Thyroid gland (tissue), 4 donors: ENCODE results near the gene E4F1. TPM values are rescaled to one million over a fixed set of nuclear protein-coding genes. Genes with fewer than 3 reads are reported as not detected.
"Not testable (repeated sequence)": the region's sequence is repeated elsewhere in the genome, so short reads cannot be mapped to it uniquely, and the experiment has no call there.

ENCODE experiments used
- DNase-seq, 2 donors: peaks; one replicate each; pipeline ENCODE4 v3.0.0-alpha.2; 2019
- H3K27ac ChIP-seq, 3 donors: fragments of 200-600 bp; sonication (generic); 1 replicate in 2 of 3; 2 replicates in 1 of 3; pipeline ENCODE4 v1.5.1; 2016 to 2019; ENCODE audit warnings: mild to moderate bottlenecking in 1 of 3, moderate library complexity in 1 of 3
- H3K27me3 ChIP-seq: fragments of 200-600 bp; sonication (generic); one replicate; pipeline ENCODE4 v1.5.1; 2019
- H3K36me3 ChIP-seq, 2 donors: fragments of 200-600 bp; sonication (generic); one replicate each; pipeline ENCODE4 v1.5.1; 2016 to 2019
- H3K4me1 ChIP-seq, 2 donors: fragments of 200-600 bp; sonication (generic); one replicate each; pipeline ENCODE4 v1.5.1; 2017 to 2019
- H3K4me3 ChIP-seq, 3 donors: fragments of 200-600 bp; sonication (generic); replicated peaks in 1 of 3; 1 replicate in 2 of 3; 2 replicates in 1 of 3; pipeline ENCODE4 v1.5.1; 2016; ENCODE audit warnings: mild to moderate bottlenecking in 1 of 3
- H3K9me3 ChIP-seq: fragments of 200-600 bp; sonication (generic); one replicate; pipeline ENCODE4 v1.5.1; 2017
- CTCF ChIP-seq, 6 experiments: fragments of 200-600 bp in 3 of 6; fragments of 450-650 bp in 3 of 6; sonication (generic) in 3 of 6; IDR thresholded peaks; one replicate each; pipeline ENCODE4 v1.5.1; 2016 to 2019; ENCODE audit warnings: antibody characterized with exemption in 6 of 6, mild to moderate bottlenecking in 2 of 6, inconsistent platforms in 1 of 6, moderate library complexity in 1 of 6
- POLR2A ChIP-seq, 2 donors: fragments of 450-650 bp; IDR thresholded peaks; one replicate each; pipeline ENCODE4 v1.6.1; 2017; ENCODE audit warnings: antibody characterized with exemption in 2 of 2, mild to moderate bottlenecking in 2 of 2, moderate library complexity in 1 of 2
- WGBS, 2 donors: methylation state at CpG; one replicate each; pipeline ENCODE4 v1.1.5; 2017; 5-methylcytosine and 5-hydroxymethylcytosine counted together
- intact Hi-C: fragments of 100-400 bp; cut with DNase I; formaldehyde crosslinking; loops from one replicate; pipeline ENCODE4 v1.15.1; 2023
- total RNA-seq, 4 donors: library from RNA; depleted of rRNA; stranded (reverse); fragments of >200 nt; gene quantifications; one replicate each; pipeline ENCODE4 v1.2.3, GENCODE V29; 2016

E4F1 gene
- total RNA-seq, 4 donors from 2014 or later: 35.3 to 55.7 (median 41.3) TPM

DNA sequence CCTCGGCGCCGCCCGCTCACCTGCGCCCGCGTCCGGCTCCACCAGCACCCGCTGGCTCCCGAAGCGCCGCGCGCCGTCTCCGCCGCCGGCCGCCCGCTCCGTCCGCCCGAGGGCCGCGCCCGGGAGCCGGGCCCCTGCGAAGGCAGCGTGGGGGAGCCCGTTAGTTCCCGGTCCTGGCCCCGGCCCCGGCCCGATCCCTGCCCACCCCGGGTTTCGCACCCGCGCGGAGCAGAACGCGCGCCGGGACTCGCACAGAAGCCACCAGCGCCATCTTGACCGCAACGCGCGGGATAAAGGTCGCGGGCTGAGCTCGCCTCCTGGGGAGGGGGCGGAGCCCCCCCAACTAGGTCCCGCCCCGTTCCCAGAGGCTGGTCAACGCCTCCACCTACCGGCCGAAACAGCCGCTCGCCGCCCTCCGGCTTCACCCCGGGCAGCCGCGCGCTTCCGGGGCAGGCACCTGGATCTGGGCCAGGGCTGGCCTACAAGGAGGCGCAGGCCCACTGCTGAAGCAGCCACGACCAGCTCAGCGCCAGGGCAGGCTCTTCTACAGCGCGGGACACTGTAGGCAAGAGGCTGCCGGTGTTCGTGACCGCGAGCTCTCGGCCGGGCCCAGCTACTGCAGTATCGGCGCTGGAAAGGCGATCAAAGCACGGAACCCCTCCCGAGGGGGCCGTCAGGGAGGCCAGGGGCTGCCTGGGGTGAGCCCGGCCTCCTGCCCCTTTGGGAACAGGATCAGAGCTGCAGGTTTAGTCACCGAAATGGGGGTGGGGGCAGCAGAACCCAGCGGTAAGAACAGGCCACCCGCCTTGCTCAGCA is 28.1 kb downstream of the E4F1 start, which contains the start of gene ECI1:
Gene ECI1, minus strand, starts transcription at position 292 of the 816 bp plus-strand sequence. Its CDS starts 21 bp downstream, at position 271.
- peak within 1 kb of the TSS; percentile 15 to 68 (median 23) for H3K4me3 ChIP-seq
- peak; percentile 98 for DNase-seq
- H3K27me3 ChIP-seq: no peaks in the 10 kb centered on the region
- H3K4me1 ChIP-seq: peaks cover 10 to 33% of the 10 kb centered on the region in 2 donors
- intact Hi-C loops: no loop called here
- H3K9me3 ChIP-seq: no peaks in the 10 kb centered on the region
- H3K36me3 ChIP-seq: peaks cover 34 to 40% of the 10 kb centered on the region in 2 donors
- 12 to 27% methylated on average over 10 of the region's 88 CpGs for WGBS, 2 donors
- H3K27ac ChIP-seq: peak within 1 kb of the TSS; percentile 78 to 83 (median 81)
- peak; percentile 39 to 94 for TF ChIP-seq POLR2A (IDR thresholded peaks at IDR 0.05)
- TF ChIP-seq CTCF (IDR thresholded peaks at IDR 0.05): peak; percentile 25 to 93 (median 72)

DNA sequence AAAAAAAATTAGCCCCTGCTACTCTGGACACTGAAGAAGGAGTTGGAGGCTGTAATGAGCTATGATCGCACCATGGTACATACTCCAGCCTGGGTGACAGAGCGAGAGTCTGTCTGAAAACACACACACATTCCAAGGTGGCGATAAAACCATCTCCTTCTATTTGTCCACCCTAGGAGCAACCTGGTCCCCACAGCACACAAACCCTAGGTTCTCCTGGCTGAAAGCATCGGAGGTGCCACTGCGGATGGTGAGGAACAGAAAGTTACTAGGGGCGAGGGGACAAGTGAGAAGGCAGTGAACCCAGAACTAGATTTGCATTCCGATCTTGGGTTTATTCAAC is 29.4 kb downstream of the E4F1 start:
- DNase-seq: no peak
- no peaks in the 10 kb centered on the region for H3K27me3 ChIP-seq
- intact Hi-C loops: no loop called here
- H3K4me3 ChIP-seq: no peak overlapping the region
- H3K27ac ChIP-seq: no peak overlapping the region
- peaks cover 44 to 49% of the 10 kb centered on the region in 2 donors for H3K36me3 ChIP-seq
- H3K4me1 ChIP-seq: peaks cover 10 to 33% of the 10 kb centered on the region in 2 donors
- TF ChIP-seq POLR2A (IDR thresholded peaks at IDR 0.05): no peak
- no peak for TF ChIP-seq CTCF (IDR thresholded peaks at IDR 0.05)
- 80 to 86% methylated on average over 7 of the region's 7 CpGs for WGBS, 2 donors
- H3K9me3 ChIP-seq: no peaks in the 10 kb centered on the region

DNA sequence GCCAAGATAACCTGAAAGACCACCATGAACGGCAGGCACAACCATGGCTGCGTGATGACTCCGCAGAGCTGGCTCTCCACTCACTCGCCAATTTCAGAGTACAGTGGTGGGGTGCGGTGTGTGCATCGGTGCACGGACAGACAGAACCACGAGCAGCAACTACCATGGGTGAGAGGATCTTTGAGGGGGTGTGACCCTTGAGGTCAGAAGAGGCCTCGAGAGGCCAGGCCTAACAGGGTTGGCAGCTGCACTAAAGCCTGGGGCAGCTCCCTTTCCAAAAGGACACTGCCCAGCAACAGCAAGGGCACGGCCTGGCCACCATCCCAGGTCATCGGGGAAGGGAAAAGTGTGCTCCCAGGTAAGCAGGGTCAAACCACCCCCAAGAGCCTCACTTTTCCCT is 29.9 kb downstream of the E4F1 start:
- Histone ChIP-seq H3K9me3 (no peaks in the 10 kb centered on the region), H3K27ac (no peak overlapping the region), H3K36me3 (peaks cover 46 to 54% of the 10 kb centered on the region in 2 donors), H3K4me3 (no peak overlapping the region), H3K27me3 (no peaks in the 10 kb centered on the region), H3K4me1 (peaks cover 10 to 33% of the 10 kb centered on the region in 2 donors)
- TF ChIP-seq POLR2A (IDR thresholded peaks at IDR 0.05): no peak
- 56 to 70% methylated on average over 8 to 9 of the region's 11 CpGs for WGBS, 2 donors
- peak; percentile 66 to 69 for DNase-seq
- intact Hi-C loops: no loop called here

DNA sequence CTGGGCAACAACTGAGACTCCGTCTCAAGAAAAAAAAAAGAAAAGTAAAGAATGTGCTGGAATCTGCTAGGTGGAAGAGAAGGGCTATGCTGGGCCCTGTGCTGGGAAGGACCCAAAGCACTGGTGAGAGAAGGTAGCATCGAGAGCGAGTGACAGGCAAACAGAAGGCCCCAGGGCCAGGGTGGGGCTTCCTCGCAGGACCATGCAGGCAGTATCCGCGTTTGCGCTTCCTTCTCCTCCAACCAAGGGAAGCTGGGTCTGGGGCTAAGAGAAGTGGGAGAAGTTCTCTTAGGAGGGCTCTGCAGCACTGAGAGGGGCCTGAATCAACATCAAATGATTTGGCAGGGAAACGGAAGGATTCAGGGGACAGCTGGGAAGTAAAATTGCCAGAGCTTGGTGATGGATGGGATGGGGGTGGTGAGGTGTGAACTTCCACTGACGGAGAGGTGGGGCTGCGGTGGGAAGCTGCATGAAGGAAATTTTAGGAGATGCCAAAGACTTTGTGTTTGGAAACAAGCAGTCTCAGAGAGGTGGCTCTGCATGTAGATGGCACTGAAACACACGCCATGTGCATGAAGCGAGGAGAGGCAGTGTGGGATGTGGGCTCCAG is 33.2 kb downstream of the E4F1 start:
- TF ChIP-seq CTCF (IDR thresholded peaks at IDR 0.05) (no peak), POLR2A (IDR thresholded peaks at IDR 0.05) (no peak)
- peaks cover 69 to 79% of the 10 kb centered on the region in 2 donors for H3K36me3 ChIP-seq
- H3K27me3 ChIP-seq: no peaks in the 10 kb centered on the region
- intact Hi-C loops: no loop called here
- H3K4me3 ChIP-seq: no peak overlapping the region
- WGBS, 2 donors: 90 to 91% methylated on average over 12 of the region's 12 CpGs
- no peak for DNase-seq
- H3K4me1 ChIP-seq: peaks cover 3 to 17% of the 10 kb centered on the region in 2 donors
- no peaks in the 10 kb centered on the region for H3K9me3 ChIP-seq
- no peak overlapping the region for H3K27ac ChIP-seq

- TF ChIP-seq POLR2A (IDR thresholded peaks at IDR 0.05): no peak
- TF ChIP-seq CTCF (IDR thresholded peaks at IDR 0.05): no peak
- H3K27me3 ChIP-seq: no peaks in the 10 kb centered on the region
- WGBS, 2 donors: 95 to 99% methylated on average over 6 of the region's 6 CpGs
- H3K9me3 ChIP-seq: no peaks in the 10 kb centered on the region
- H3K4me1 ChIP-seq: peaks cover 0 to 6% of the 10 kb centered on the region in 2 donors
- H3K27ac ChIP-seq: no peak overlapping the region
- H3K4me3 ChIP-seq: no peak overlapping the region
- DNase-seq: no peak
- H3K36me3 ChIP-seq: peaks cover 80 to 88% of the 10 kb centered on the region in 2 donors
- intact Hi-C loops: no loop called here
These were observed 34.3 kb downstream of the E4F1 start for GRCh38 chr16:2257726-2258125.

DNA sequence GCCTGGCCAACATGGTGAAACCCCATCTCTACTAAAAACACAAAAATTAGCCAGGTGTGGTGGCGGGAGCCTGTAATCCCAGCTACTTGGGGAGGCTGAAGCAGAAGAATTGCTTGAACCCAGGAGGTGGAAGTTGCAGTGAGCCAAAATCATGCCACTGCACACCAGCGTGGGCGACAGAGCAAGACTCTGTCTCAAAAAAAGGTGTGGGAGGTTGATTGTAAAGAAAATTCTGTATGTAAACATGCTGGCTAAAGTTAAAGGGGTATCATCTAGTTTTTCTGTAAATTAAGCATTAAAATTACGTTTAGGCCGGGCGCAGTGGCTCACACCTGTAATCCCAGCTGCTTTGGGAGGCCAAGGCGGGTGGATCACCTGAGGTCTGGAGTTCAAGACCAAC is 35.1 kb downstream of the E4F1 start:
- H3K9me3 ChIP-seq, H3K27ac ChIP-seq, H3K4me3 ChIP-seq, intact Hi-C loops, H3K4me1 ChIP-seq, DNase-seq, H3K27me3 ChIP-seq: not testable (repeated sequence)
- H3K36me3 ChIP-seq: peaks cover 78 to 88% of the 10 kb centered on the region in 2 donors
- 98% methylated on average over 7 of the region's 7 CpGs for WGBS, 2 donors
